Sigmoid colon (tissue), 7 donors: ENCODE measurements around the gene SV2B. TPM values are rescaled to one million over a fixed set of nuclear protein-coding genes. Genes with fewer than 3 reads are reported as not detected.

Experiments used
- DNase-seq: peaks from one replicate; pipeline ENCODE4 v3.0.0-alpha.2; 2019
- H3K27ac ChIP-seq, 4 donors: fragments of 200-600 bp; sonication (generic); one replicate each; pipeline ENCODE4 v1.5.1; 2016 to 2019; ENCODE audit warnings: mild to moderate bottlenecking in 1 of 4
- H3K27me3 ChIP-seq, 3 donors: fragments of 200-600 bp; sonication (generic); one replicate each; pipeline ENCODE4 v1.5.1; 2019; ENCODE audit warnings: mild to moderate bottlenecking in 1 of 3
- H3K36me3 ChIP-seq, 4 donors: fragments of 200-600 bp; sonication (generic); one replicate each; pipeline ENCODE4 v1.5.1; 2016 to 2019
- H3K4me1 ChIP-seq, 4 donors: fragments of 200-600 bp; sonication (generic); one replicate each; pipeline ENCODE4 v1.5.1; 2017 to 2019
- H3K4me3 ChIP-seq, 4 donors: fragments of 200-600 bp; sonication (generic); one replicate each; pipeline ENCODE4 v1.5.1; 2017 to 2019; ENCODE audit warnings: mild to moderate bottlenecking in 2 of 4, moderate library complexity in 1 of 4
- H3K9me3 ChIP-seq, 4 donors: fragments of 200-600 bp in 3 of 4; sonication (generic) in 3 of 4; one replicate each; pipeline versions ENCODE4 v1.5.1 to v1.6.1; 2013 to 2019
- EP300 ChIP-seq, 4 donors: sonication (generic); formaldehyde crosslinking; IDR thresholded peaks; one replicate each; pipeline ENCODE4 v1.6.1; 2017; ENCODE audit warnings: antibody characterized with exemption in 4 of 4
- POLR2A ChIP-seq, 2 donors: fragments of 450-650 bp; IDR thresholded peaks; one replicate each; pipeline ENCODE4 v1.6.1; 2016; ENCODE audit warnings: antibody characterized with exemption in 2 of 2, mild to moderate bottlenecking in 2 of 2, moderate library complexity in 2 of 2
- POLR2AphosphoS5 ChIP-seq, 4 donors: sonication (generic); formaldehyde crosslinking; IDR thresholded peaks; one replicate each; pipeline ENCODE4 v1.6.1; 2017; ENCODE audit warnings: antibody characterized with exemption in 4 of 4
- WGBS, 2 donors: extraction: QIAGEN DNeasy Blood & Tissue Kit; methylation state at CpG; one replicate each; pipeline ENCODE4 v1.1.7; 2013; 5-methylcytosine and 5-hydroxymethylcytosine counted together
- intact Hi-C: fragments of 100-400 bp; cut with DNase I; formaldehyde crosslinking; loops from one replicate; pipeline ENCODE4 v1.15.1; 2023
- polyA plus RNA-seq, 3 donors: library from polyadenylated mRNA; stranded (reverse); fragments of 200-250 nt; gene quantifications; one replicate each; pipeline ENCODE4 v1.2.3, GENCODE V29; 2013
- total RNA-seq, 4 donors: library from RNA; depleted of rRNA; stranded (reverse); fragments of >200 nt; gene quantifications; one replicate each; pipeline ENCODE4 v1.1.0, GENCODE V29; 2016
- TF ChIP-seq, protein P1 (sequence below), 4 experiments: fragments of 450-650 bp in 3 of 4; fragments of 200-600 bp in 1 of 4; IDR thresholded peaks; one replicate each; pipeline ENCODE4 v1.5.1; 2016 to 2019; ENCODE audit warnings: antibody characterized with exemption in 4 of 4, mild to moderate bottlenecking in 3 of 4, moderate library complexity in 2 of 4
- donor health status: healthy with polysubstance abuse.
- donor health status: Bipolar disorder and iron deficiency.
- donor health status: healthy.

Gene SV2B
- total and polyA plus RNA-seq, 7 donors, result 2.0 to 5.0 (median 3.1) TPM; not detected in 2

DNA sequence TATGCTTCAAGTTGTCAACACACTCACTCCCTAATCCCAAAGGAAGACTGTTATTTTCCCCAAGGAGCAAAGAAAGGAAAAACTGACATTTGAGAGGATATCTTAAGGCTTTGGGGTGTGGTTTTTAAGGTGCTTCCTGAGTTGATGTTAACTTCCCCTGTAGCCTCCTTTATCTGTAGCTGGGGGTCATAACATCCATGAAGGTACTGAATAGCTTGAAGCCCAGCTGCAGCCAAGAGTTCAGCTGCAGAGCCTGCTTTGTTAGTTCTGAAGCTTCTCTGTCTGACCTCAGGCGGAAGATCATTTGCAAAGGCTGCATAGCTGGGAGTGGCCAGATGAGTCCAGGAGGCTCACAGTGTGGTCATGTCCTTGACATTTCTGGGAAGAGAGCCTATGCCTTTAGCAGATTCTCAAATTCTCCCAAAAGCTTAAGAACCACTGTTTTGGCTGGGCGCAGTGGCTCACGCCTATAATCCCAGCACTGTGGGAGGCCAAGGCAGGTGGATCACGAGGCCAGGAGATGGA lies 165.4 kb downstream of the SV2B start:
- intact Hi-C loops, result no loop called here
- Histone ChIP-seq H3K27me3 (no peaks in the 10 kb centered on the region), H3K27ac (peak overlapping the region in 2 of 4 donors; percentile 55 to 82), H3K4me3 (no peak overlapping the region), H3K9me3 (no peaks in the 10 kb centered on the region), H3K36me3 (no peaks in the 10 kb centered on the region), H3K4me1 (peaks cover 0 to 36% (median 17%) of the 10 kb centered on the region in 4 donors)
- 78 to 84% methylated on average over 4 of the region's 4 CpGs for WGBS, 2 donors
- TF ChIP-seq, protein P1, sequence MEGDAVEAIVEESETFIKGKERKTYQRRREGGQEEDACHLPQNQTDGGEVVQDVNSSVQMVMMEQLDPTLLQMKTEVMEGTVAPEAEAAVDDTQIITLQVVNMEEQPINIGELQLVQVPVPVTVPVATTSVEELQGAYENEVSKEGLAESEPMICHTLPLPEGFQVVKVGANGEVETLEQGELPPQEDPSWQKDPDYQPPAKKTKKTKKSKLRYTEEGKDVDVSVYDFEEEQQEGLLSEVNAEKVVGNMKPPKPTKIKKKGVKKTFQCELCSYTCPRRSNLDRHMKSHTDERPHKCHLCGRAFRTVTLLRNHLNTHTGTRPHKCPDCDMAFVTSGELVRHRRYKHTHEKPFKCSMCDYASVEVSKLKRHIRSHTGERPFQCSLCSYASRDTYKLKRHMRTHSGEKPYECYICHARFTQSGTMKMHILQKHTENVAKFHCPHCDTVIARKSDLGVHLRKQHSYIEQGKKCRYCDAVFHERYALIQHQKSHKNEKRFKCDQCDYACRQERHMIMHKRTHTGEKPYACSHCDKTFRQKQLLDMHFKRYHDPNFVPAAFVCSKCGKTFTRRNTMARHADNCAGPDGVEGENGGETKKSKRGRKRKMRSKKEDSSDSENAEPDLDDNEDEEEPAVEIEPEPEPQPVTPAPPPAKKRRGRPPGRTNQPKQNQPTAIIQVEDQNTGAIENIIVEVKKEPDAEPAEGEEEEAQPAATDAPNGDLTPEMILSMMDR (IDR thresholded peaks at IDR 0.05), result no peak
- TF ChIP-seq POLR2A (IDR thresholded peaks at IDR 0.05) (no peak), POLR2AphosphoS5 (IDR thresholded peaks at IDR 0.05) (no peak), EP300 (IDR thresholded peaks at IDR 0.05) (no peak)
- DNase-seq, result no peak

DNA sequence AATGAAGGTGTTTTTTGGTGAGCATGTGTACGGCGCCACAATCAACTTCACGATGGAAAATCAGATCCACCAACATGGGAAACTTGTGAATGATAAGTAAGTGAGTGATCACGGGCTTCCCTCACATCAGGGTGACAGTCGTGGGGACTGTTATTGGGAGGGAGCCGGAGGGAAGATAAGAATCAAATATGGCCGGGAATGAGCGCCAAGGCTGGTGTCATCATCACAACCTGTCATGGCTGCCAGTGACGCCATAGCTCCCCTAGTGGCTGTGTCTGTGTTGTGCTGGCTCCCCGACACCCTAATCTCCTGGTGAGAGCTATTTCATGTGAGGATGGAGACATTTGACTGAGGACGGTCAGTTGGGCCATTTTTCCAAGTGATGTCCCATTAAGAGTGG lies 168.5 kb downstream of the SV2B start:
- 84 to 89% methylated on average over 11 of the region's 11 CpGs for WGBS, 2 donors
- intact Hi-C loops, result no loop called here
- no peaks in the 10 kb centered on the region for H3K9me3 ChIP-seq

DNA sequence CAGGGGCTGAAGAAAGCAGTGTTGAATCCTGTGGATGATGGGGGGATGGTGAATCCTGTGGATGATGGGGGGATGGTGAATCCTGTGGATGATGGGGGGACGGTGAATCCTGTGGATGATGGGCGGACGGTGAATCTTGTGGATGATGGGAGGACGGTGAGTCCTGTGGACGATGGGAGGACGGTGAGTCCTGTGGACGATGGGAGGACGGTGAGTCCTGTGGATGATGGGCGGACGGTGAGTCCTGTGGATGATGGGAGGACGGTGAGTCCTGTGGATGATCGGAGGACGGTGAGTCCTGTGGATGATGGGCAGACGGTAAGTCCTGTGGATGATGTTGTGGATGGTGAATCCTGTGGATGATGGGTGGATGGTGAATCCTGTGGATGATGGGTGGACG lies 170.7 kb downstream of the SV2B start:
- no peaks in the 10 kb centered on the region for H3K9me3 ChIP-seq
- WGBS, 2 donors, result 79 to 80% methylated on average over 15 of the region's 15 CpGs
- intact Hi-C loops, result loop anchor here (1.0 to 5.0 kb wide), 2 partner anchors 214 to 313 kb away; no protein-coding TSS in a partner anchor
- TF ChIP-seq, protein P1 (IDR thresholded peaks at IDR 0.05), result no peak
- TF ChIP-seq POLR2A (IDR thresholded peaks at IDR 0.05), result no peak
- no peak for TF ChIP-seq POLR2AphosphoS5 (IDR thresholded peaks at IDR 0.05)
- no peak for TF ChIP-seq EP300 (IDR thresholded peaks at IDR 0.05)
- no peak overlapping the region for H3K27ac ChIP-seq
- H3K4me1 ChIP-seq, result no peaks in the 10 kb centered on the region
- H3K4me3 ChIP-seq, result no peak overlapping the region
- DNase-seq, result no peak
- H3K27me3 ChIP-seq, result peaks cover 0 to 4% (median 3%) of the 10 kb centered on the region in 3 donors
- H3K36me3 ChIP-seq, result no peaks in the 10 kb centered on the region

More for the DNA sequence above, 168.5 kb downstream of the SV2B start:
- H3K4me3 ChIP-seq, result no peak overlapping the region
- no peak for DNase-seq
- H3K36me3 ChIP-seq, result no peaks in the 10 kb centered on the region
- H3K27me3 ChIP-seq, result peaks cover 0 to 4% (median 0%) of the 10 kb centered on the region in 3 donors
- no peak overlapping the region for H3K27ac ChIP-seq
- peaks cover 0 to 22% (median 14%) of the 10 kb centered on the region in 4 donors for H3K4me1 ChIP-seq
- TF ChIP-seq EP300 (IDR thresholded peaks at IDR 0.05) (no peak), POLR2AphosphoS5 (IDR thresholded peaks at IDR 0.05) (no peak), POLR2A (IDR thresholded peaks at IDR 0.05) (no peak)
- TF ChIP-seq, protein P1 (IDR thresholded peaks at IDR 0.05), result no peak

DNA sequence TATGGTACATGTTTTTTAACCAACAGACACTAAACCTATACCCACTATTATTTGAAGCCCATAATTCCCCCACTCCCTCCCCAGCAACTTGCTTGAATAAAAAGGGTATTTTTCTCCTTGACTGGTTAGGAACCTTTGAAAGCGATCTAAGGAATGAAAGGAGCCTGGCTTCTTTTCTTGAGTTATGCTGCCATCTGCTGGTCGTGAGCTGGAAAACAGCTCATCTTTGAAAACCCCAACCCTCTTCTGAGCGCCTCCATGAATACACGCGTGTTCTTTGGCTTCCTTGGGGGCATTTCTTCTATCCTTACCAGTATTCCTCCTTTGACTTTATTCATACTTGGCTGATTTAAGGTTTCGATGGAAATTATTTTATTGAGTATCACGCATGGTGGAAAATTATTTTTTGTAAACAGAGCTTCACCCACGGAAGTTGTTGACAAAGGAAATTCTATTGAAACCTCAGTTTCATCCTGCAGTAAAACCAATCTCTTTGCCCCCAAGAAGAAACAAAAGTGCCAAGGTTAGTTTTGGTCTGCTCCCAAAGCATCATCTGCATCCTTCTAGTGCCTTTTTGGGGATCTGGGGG lies 171.6 kb downstream of the SV2B start:
- no peak overlapping the region for H3K4me3 ChIP-seq
- H3K4me1 ChIP-seq, result no peaks in the 10 kb centered on the region
- H3K36me3 ChIP-seq, result no peaks in the 10 kb centered on the region
- no peak overlapping the region for H3K27ac ChIP-seq
- H3K9me3 ChIP-seq, result no peaks in the 10 kb centered on the region
- H3K27me3 ChIP-seq, result peaks cover 0 to 4% (median 3%) of the 10 kb centered on the region in 3 donors
- TF ChIP-seq EP300 (IDR thresholded peaks at IDR 0.05), result no peak
- TF ChIP-seq, protein P1 (IDR thresholded peaks at IDR 0.05), result peak; percentile 63 to 77 (median 72)
- intact Hi-C loops, result loop anchor here (1.0 to 5.0 kb wide), 2 partner anchors 215 to 314 kb away; no protein-coding TSS in a partner anchor
- WGBS, 2 donors, result 1 to 4% methylated on average over 8 of the region's 8 CpGs
- no peak for DNase-seq
